ENCODE results near the gene CALML6. TPM values are rescaled to one million over a fixed set of nuclear protein-coding genes. Genes with fewer than 3 reads are reported as not detected.

The CALML6 gene
- total RNA-seq, 2 experiments from 2014 or later = 0.47 to 0.69 TPM

- H3K27me3 ChIP-seq (ENCODE audit: control insufficient read depth in 1 of 2, insufficient read depth in 2 of 2, low read length in 2 of 2) = no peaks in the 10 kb centered on the region
- ATAC-seq (ENCODE audit: poor library complexity) (no peak), DNase-seq (peak in 1 of 14 experiments; percentile 31)
- TF ChIP-seq CTCF (IDR thresholded peaks at IDR 0.05) = no peak
- H3K4me1 ChIP-seq (ENCODE audit: insufficient read depth, low read length) = peaks cover 30% of the 10 kb centered on the region
- no peak overlapping the region for H3K4me3 ChIP-seq (ENCODE audit: low read length)
- no peaks in the 10 kb centered on the region for H3K9me3 ChIP-seq (ENCODE audit: control insufficient read depth in 1 of 2, insufficient read depth in 1 of 2, low read length in 2 of 2)
- no peaks in the 10 kb centered on the region for H3K36me3 ChIP-seq (ENCODE audit: insufficient read depth, low read length)
- ChIA-PET POLR2A (interaction anchor here (1.1 to 2.3 kb wide), 10 partner anchors 8 to 534 kb away, joined by 3 to 23 read pairs (median 6); partner anchors contain the start of genes CCNL2, CDK11A, MIB2 and TMEM52), CTCF (interaction anchor here (1.5 to 2.3 kb wide), 4 partner anchors 8 to 296 kb away, joined by 3 to 13 read pairs (median 4); partner anchors contain the start of gene TMEM52)
- intact Hi-C loops (cut with DNase I, micrococcal nuclease) = no loop called here
- H3K27ac ChIP-seq (ENCODE audit: low read depth in 1 of 2, low read length in 2 of 2) = peak overlapping the region in 1 of 2 donors; percentile 35
- no peaks in the 10 kb centered on the region for H3K9me3 Mint-ChIP-seq
- peak overlapping the region; percentile 86 for H3K4me3 Mint-ChIP-seq
- no peaks in the 10 kb centered on the region for H3K36me3 Mint-ChIP-seq (ENCODE audit: low read depth)
- H3K27ac Mint-ChIP-seq = peak overlapping the region; percentile 88
- H3K4me1 Mint-ChIP-seq (ENCODE audit: low read depth) = peaks cover 6% of the 10 kb centered on the region
- no peaks in the 10 kb centered on the region for H3K27me3 Mint-ChIP-seq
Measured at GRCh38 chr1:1910033-1910465, 5.0 kb upstream of the CALML6 start.

GRCh38 chr1:1910651-1911331 is 4.3 kb upstream of the CALML6 start:
- peak in 1 of 14 experiments; percentile 45 for DNase-seq
- H3K36me3 ChIP-seq (ENCODE audit: insufficient read depth, low read length) = no peaks in the 10 kb centered on the region
- ChIA-PET CTCF (no interaction called here), POLR2A (interaction anchor here (2.1 kb wide), 1 partner anchor 186 kb away, joined by 7 read pairs; the partner anchor contains the start of gene CDK11A)
- no peak overlapping the region for H3K27ac ChIP-seq (ENCODE audit: low read depth in 1 of 2, low read length in 2 of 2)
- Mint-ChIP-seq H3K4me1 (ENCODE audit: low read depth) (peaks cover 6% of the 10 kb centered on the region), H3K9me3 (no peaks in the 10 kb centered on the region), H3K27ac (peak overlapping the region; percentile 88), H3K36me3 (ENCODE audit: low read depth) (no peaks in the 10 kb centered on the region), H3K4me3 (no peak overlapping the region), H3K27me3 (no peaks in the 10 kb centered on the region)
- no peak overlapping the region for H3K4me3 ChIP-seq (ENCODE audit: low read length)
- TF ChIP-seq CTCF (IDR thresholded peaks at IDR 0.05) = no peak
- intact Hi-C loops (cut with DNase I, micrococcal nuclease) = no loop called here
- H3K27me3 ChIP-seq (ENCODE audit: control insufficient read depth in 1 of 2, insufficient read depth in 2 of 2, low read length in 2 of 2) = no peaks in the 10 kb centered on the region
- peaks cover 30% of the 10 kb centered on the region for H3K4me1 ChIP-seq (ENCODE audit: insufficient read depth, low read length)
- ATAC-seq (ENCODE audit: poor library complexity) = no peak
- H3K9me3 ChIP-seq (ENCODE audit: control insufficient read depth in 1 of 2, insufficient read depth in 1 of 2, low read length in 2 of 2) = no peaks in the 10 kb centered on the region

GRCh38 chr1:1911350-1912041 is 3.6 kb upstream of the CALML6 start:
- CTCF ChIA-PET = no interaction called here

More at GRCh38 chr1:1911350-1912041, 3.6 kb upstream of the CALML6 start:
- Histone ChIP-seq H3K4me1 (ENCODE audit: insufficient read depth, low read length) (peaks cover 23% of the 10 kb centered on the region), H3K27me3 (ENCODE audit: control insufficient read depth in 1 of 2, insufficient read depth in 2 of 2, low read length in 2 of 2) (no peaks in the 10 kb centered on the region), H3K27ac (ENCODE audit: low read depth in 1 of 2, low read length in 2 of 2) (no peak overlapping the region), H3K36me3 (ENCODE audit: insufficient read depth, low read length) (no peaks in the 10 kb centered on the region), H3K4me3 (ENCODE audit: low read length) (no peak overlapping the region), H3K9me3 (ENCODE audit: control insufficient read depth in 1 of 2, insufficient read depth in 1 of 2, low read length in 2 of 2) (no peaks in the 10 kb centered on the region)
- peak in 1 of 14 experiments; percentile 32 for DNase-seq
- Mint-ChIP-seq H3K9me3 (no peaks in the 10 kb centered on the region), H3K4me3 (no peak overlapping the region), H3K27ac (no peak overlapping the region), H3K4me1 (ENCODE audit: low read depth) (peaks cover under 1% of the 10 kb centered on the region), H3K36me3 (ENCODE audit: low read depth) (no peaks in the 10 kb centered on the region), H3K27me3 (no peaks in the 10 kb centered on the region)
- intact Hi-C loops (cut with DNase I, micrococcal nuclease) = no loop called here
- POLR2A ChIA-PET = no interaction called here
- no peak for ATAC-seq (ENCODE audit: poor library complexity)
- no peak for TF ChIP-seq CTCF (IDR thresholded peaks at IDR 0.05)

All from CD4-positive, alpha-beta T cell (primary cell).